GM20431 (cell line): Measurements from ENCODE around the gene GTF2A1.

Source experiments
- in situ Hi-C: fragments of 300-500 bp; cut with MseI, MboI; formaldehyde crosslinking; loops from one replicate; pipeline ENCODE4 v1.15.0; 2020; ENCODE audit warnings: low sequenced_read_pairs; ENCODE audit not compliant: unreplicated experiment

The GTF2A1 gene

DNA sequence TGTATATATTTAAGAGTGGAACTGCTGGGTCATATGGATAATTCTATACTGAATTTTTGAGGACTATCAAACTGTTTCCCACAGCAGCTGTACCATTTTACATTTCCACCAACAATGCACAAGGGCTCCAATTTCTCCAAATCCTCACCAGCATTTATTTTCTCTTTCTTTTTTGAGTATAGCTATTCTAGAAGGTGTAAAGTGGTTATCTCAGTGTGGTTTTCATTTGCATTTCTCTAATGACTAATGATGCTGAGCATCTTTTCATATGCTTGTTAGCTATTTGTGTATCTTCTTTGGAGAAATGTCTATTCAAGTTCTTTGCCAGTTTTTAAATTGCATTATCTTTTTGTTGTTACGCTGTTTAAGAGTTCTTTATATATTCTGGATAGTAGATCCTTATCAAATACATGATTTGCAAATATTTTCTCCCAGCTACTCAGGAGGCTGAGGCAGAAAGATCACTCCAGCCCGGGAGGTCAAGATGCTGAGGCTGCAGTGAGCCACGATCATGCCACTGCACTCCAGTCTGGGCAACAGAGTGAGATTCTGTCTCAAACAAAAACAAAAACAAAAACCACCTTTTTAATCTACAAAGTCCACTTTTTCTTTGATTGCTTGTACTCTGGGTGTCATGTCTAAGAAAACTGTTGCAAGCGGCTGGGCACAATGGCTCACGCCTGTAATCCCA lies 32.8 kb downstream of the GTF2A1 start:
- in situ Hi-C loops, result no loop called here

DNA sequence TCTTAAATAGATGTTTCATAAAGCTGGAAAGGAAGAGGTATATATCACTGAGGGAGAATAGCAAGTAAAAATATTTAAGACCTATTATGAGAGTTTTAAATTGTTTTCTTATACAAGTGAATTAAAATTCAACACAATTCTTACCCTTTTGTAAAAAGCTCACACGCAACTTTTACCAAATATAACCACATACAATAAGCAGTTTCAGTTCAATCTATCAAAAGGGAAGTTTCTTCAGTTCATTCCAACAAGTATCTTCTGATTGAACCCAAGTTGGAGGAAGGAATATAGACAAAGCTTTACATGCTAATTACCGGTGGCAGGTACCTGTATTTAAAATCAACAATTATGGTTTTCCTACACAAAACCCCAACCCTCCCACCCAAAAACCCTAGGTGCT lies 41.1 kb downstream of the GTF2A1 start:
- in situ Hi-C loops, result no loop called here

DNA sequence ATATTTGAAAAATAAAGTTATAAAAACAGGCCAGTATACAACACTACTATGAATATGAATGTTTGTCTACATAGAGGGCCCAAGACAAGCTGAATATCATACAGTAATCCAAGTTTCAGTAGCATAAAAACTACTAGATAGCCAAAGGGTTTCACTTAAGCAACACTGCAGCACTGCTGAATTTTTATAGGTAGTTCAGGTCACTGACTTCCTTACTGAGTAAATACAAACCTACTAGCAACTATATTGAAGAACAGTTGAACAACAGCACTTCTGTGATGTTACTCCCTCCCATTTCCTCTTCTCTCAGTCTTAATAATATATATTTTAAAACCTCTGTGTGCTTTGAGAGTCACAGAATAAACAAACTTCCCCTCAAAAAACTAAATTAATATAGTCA lies 42.7 kb downstream of the GTF2A1 start:
- in situ Hi-C loops, result no loop called here

DNA sequence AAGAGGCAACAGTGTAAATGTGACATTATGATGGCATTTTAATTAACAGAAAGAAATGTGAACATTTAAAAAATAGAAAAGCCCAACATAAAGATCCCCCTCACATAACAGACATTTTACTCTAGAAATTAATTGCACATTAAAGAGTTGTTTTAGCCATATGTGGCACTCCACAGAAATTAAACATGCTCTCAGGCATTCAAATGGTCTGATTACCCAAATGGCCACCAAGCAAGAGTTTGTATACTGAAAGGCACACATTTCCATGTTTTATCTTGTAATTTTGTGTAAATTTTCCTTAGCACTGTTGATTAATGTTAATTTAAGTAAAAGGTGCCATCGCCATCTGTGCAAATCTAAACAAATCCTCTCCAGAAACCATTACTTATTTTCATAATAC lies 43.5 kb downstream of the GTF2A1 start:
- in situ Hi-C loops, result no loop called here

DNA sequence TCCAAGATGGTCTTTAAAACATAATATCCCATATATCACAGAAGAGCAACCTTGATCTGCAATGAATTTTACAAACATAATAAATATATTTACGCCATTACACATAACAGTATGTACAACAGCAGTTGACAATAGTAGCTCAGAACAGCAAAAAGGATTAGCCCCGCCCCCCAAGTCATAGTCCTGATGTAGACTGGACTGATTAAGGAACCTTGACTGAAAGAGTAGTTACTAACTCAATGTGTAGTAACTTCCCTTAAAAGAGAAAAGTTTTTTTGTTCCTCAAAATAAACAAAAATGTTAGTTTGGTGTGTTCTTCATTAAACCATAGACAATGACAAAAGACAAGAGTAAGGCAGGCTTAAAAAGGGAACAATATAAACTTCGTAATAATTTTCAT lies 44.5 kb downstream of the GTF2A1 start:
- in situ Hi-C loops, result no loop called here

DNA sequence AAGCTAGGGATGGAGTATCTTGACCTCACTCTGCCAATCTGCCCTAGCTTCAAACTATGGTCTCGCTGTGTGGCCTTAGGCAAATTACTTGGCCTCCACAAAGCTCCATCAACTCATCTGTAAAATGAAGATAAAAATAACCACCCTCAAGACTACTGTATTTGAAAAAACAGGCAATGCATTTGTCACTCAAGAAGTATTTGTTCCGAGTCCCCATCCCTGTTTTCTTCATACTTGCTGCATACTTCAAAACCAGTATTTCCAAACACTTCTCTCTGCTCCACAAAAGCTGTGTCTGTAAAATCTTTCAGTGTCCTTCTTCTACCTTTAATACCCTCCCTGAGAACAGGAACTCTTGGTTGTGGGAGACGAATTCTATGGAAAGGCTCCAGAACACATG lies 47.9 kb downstream of the GTF2A1 start:
- in situ Hi-C loops, result loop anchor here (25.0 kb wide), 1 partner anchor 186 kb away; no protein-coding TSS in a partner anchor

DNA sequence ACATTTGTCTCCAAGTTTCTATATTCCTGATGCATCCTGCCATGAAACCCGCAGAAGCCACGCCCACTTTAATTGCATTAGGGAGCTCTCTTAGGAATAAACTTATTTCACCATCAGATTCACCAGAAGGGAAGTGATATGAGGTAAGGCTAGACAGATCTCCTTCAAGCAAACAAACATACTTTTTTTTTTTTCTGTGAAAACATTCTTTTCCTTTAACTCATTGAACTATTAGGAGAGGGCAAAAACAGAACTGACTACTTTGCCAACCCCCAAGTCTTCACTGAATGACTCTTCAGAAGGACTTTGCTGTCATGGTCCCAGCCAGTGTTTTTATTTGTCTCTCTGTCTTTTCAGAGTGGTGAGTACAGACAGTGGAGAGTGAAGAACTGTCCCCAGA lies 48.4 kb downstream of the GTF2A1 start:
- in situ Hi-C loops, result loop anchor here (25.0 kb wide), 1 partner anchor 185 kb away; no protein-coding TSS in a partner anchor

DNA sequence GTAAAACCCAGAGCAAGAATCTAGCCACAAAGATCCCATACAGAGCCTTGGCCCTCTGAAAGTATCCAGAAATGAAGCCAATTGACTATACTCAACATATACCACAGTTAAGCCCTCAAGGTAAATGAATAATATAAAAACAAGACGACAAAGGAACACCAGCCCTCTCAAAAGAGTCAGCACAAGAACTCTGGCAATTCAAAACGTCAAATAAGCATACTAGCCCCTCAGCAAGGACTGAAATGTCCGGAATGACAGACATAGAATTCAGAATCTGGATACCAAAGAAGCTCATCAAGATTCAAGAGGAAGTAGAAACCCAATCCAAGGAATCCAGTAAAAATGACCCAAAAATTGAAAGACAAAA lies 49.9 kb downstream of the GTF2A1 start:
- in situ Hi-C loops, result loop anchor here (25.0 kb wide), 1 partner anchor 184 kb away; no protein-coding TSS in a partner anchor

DNA sequence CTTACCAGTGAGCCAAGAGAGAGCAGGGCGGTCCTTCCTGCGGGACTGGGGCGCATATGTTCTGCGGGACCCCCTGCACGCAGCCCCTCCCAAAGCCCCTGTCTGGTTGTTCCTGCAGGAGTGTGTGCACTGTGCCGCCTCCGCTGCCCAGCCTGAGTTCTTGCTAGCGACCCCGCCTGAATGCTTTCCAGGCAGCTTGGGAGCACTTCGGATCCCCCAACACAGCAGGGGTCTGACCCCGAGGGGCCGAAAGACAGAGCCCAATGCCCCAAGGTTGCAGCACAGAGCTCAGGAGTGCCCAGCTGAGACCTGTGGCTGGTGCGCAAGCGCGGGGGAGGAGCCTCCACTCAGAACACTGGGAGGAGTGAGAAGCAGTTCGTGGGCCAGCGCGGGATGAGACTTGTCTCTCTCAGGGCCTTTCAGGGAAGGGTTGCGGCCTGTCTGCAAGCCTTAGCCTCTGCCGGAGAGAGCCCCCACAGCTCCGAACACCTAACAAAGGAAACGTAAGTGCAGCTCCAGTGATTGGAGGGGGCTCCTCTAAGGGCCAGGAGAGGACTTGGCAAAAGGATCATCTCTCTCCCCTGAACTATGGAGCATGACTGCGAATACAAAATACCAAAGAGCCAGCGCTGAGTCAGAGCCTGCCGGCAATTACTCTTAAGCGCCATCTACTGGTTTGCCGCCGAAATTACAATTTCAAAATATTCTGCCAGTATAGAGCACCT lies 50.5 kb downstream of the GTF2A1 start:
- in situ Hi-C loops, result loop anchor here (25.0 kb wide), 1 partner anchor 183 kb away; no protein-coding TSS in a partner anchor

DNA sequence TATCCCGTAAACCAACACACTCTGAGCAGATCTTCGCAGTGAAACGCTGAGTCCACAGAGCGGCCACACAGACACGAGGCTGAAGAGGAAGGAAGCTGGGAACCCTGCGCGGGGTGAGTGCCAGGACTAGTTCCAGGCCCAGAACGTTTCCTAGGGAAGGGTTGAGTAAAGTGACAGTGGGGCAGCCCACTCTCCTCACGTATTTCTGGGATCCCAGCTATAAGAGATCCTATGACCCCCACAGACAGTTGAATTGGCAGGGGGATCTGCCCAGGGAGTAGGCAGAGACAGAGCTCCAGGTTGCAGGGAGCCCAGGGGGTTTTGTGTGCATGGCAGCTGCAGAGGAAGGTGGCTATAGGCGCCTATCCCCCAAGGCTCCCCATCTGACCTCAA lies 51.1 kb downstream of the GTF2A1 start:
- in situ Hi-C loops, result loop anchor here (25.0 kb wide), 1 partner anchor 182 kb away; no protein-coding TSS in a partner anchor

DNA sequence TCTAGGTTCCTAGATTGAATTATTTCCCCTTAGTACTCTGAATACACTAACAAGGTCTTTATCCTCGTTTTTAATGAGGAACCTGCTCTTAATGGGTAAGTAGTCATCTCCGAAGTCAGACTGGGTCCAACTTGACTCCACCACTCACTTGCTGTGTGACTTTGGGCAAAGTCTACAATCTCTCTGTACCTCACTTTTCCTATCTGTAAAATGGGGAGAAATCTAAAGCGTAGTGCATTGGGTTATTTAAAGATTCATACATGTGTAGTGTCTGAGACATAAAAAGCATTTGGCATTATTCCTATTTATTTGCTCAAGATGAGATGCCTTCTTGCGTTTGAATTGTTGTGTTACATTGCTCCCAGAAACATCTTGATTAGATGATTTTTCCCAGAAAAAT lies 51.5 kb downstream of the GTF2A1 start:
- in situ Hi-C loops, result loop anchor here (25.0 kb wide), 1 partner anchor 182 kb away; no protein-coding TSS in a partner anchor

DNA sequence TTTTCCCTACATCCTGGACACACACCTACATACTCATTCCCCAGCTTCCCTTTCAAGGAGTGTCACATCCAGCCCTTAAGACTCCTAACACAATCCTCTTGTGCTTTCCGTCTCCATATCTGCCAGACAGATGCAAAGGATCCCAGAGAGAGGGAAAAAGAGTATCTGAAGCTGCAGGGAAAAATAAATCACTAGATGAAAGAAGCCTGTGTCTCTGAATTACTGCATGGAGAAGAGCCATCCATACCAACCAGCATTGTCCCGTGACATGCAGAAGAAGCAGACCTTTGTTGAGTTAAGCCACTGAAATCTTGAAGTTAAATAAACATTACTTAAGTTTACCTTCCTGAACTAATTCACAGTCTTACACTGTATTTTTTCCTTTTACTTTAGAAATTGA lies 54.6 kb downstream of the GTF2A1 start:
- in situ Hi-C loops, result loop anchor here (25.0 kb wide), 1 partner anchor 179 kb away; no protein-coding TSS in a partner anchor

DNA sequence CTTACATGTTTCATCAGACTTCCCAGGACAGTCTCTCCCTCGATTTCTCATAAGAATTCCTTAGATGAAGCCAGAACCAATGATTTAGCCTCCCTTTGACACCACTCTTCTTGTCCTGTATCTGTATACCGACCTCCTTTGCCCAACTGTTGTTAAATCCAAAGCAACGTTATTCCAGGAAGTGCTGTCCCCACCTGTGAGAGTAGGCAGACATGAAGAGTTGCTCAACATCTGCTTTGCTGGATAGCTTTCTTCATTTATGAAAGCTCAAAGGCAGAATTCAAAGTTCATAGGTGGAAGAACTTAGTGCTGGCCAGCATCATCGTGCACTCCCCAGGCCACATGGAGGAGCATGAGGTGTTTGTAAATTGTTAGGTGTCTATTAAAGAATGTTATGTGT lies 55.6 kb downstream of the GTF2A1 start:
- in situ Hi-C loops, result loop anchor here (25.0 kb wide), 1 partner anchor 178 kb away; no protein-coding TSS in a partner anchor

DNA sequence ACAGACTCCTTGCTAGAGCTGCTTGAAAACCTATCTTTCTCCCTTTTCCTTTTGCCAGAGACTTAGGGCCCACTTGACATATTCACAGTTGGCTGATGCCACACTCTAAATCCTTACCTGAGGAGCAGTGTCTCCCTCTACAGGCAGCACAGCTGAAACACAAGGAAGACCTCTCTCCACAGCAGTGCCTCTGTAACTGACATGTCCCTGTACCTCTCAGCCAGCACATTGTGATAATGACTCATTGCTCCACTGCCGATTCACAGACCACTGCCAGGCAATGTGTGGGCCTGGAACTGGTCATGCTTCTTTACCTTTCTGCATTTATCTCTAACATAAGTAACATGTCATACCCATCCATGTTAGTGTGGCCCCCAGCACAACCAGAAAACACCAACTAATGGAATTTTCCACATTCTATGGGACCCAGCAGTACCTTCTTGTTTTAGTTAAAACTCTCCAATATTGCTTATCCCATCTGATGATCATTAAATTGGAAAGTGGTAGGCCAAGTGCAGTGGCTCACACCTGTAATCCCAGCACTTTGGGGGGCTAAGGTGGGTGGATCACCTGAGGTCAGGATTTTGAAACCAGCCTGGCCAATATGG lies 56.5 kb downstream of the GTF2A1 start:
- in situ Hi-C loops, result loop anchor here (25.0 kb wide), 1 partner anchor 177 kb away; no protein-coding TSS in a partner anchor

DNA sequence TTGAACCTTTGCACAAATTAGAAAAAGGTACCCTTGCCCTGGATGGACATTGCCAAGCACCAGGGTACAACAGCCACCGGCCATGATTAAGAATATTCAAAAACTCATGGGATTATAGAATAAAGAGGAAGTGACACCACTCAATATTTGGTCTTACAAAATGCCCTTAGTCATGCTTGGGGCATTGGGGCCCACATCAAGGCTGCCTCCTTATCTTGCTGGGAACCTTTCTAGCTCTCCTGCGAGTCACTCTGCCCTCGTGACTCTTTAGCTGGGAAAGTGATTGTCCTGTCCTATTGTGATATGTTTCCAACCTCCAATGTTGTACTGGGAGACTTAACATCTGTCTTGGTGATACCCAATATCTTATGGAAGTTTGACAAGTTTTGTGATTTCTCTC lies 57.8 kb downstream of the GTF2A1 start:
- in situ Hi-C loops, result loop anchor here (25.0 kb wide), 1 partner anchor 176 kb away; no protein-coding TSS in a partner anchor

DNA sequence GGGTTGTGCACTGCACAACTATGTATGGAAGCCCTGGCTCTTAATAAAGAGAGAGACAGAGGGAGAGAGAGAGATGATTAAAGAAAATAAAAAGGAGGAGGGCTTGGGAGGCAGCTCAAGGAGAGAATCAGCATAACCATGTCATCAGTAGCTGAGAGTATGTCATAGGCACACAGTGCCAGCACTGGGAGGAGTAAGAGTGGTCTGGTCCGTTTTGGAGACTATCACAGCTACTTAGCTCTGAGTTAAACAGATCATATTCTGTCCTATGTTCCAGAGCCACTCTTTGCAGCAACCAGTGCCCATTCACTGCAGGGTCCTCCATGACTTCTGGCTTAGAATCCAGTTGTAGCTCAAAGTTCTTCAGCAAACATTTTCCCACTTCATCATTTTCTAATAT lies 59.0 kb downstream of the GTF2A1 start:
- in situ Hi-C loops, result loop anchor here (25.0 kb wide), 1 partner anchor 174 kb away; no protein-coding TSS in a partner anchor

DNA sequence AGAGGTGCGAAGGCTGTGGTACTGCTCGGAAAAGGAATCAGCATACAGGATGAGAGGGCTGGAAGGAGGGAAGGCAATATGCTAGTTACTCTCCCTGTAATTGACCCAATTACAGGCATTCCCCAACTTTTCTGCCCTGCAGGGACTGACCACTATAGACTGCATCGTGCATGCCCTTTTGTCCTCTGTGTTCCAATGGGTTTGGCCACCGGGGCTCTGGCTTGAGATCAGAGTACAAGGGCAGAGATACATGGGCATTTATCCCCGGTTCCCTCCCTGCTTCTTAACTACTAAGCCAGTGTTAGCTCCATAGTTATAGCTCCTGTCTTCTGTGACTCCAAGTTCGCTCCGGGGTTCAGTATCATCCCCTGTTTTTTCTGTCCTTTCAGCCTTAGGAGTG lies 59.7 kb downstream of the GTF2A1 start:
- in situ Hi-C loops, result loop anchor here (25.0 kb wide), 1 partner anchor 174 kb away; no protein-coding TSS in a partner anchor

DNA sequence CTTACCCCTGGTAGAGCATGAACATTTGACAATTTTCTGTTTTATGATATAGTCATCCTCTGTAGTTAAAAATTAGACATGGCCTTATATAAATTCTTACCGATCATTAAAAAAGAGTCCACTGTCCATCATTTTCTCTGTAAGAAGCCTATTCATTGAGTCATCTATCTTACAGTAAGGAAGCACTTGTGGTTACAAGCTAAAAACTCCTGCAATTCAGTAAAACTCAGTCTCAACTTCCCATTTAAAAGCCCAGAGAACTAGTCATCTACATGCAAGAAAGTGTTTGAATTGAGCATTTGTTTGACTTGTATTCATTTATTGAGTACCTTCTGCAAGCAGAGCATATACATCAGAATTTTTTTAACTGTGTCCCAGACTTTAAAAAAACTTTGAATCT lies 63.3 kb downstream of the GTF2A1 start:
- in situ Hi-C loops, result loop anchor here (25.0 kb wide), 1 partner anchor 170 kb away; no protein-coding TSS in a partner anchor

DNA sequence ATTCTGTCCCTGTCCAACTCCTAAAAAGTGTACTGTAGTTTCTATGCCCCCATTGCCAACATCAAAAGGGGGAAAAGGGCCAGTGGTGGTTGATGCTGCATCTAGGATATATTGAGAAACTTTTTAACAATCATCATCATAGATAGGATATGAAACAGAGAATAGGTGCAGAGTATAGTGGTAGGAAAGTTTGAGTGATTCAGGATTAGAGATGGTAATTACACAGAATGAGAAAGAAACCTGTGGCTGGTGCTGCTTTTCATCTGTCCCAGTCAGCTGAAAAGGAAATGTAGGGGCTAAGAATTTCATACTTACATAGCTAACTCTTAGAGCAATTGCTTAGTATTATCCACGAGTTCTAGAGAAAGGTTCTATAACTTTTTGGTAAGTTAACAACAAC lies 67.6 kb downstream of the GTF2A1 start:
- in situ Hi-C loops, result loop anchor here (25.0 kb wide), 1 partner anchor 166 kb away; no protein-coding TSS in a partner anchor

DNA sequence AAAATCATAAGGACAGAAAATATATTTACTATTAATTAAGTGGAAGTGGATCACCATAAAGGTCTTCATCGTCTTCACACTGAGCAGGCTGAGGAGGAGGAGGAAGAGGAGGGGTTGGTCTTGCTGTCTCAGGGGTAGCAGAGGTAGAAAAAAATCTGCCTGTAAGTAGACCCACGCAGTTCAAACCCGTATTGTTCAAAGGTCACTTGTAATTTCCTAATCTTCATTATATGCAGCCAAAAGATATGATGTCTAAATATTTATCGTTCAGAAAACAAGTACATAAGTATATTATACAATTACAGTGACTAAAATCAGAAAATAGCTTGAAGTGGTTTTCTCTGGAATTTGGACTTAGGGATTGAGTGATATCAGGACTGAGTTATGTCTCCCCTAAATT lies 72.1 kb downstream of the GTF2A1 start:
- in situ Hi-C loops, result no loop called here
